Neuronal stem cell (in vitro differentiated cells): ENCODE results near the gene ZBTB7C.

Experiments
- DNase-seq: peaks from one replicate; pipeline ENCODE4 v3.0.0-alpha.2; 2013; ENCODE audit warnings: low spot score
- H2AFZ ChIP-seq: one replicate; pipeline ENCODE4 v1.6.1; 2013; ENCODE audit warnings: mild to moderate bottlenecking, low read length, inconsistent platforms
- H2AK5ac ChIP-seq: 2 replicates; pipeline ENCODE4 v1.6.1; 2013; ENCODE audit warnings: low read depth, mild to moderate bottlenecking, inconsistent platforms, low read length, moderate library complexity, mixed read lengths
- H2BK120ac ChIP-seq: 2 replicates; pipeline ENCODE4 v1.6.1; 2013; ENCODE audit warnings: low read depth, mild to moderate bottlenecking, inconsistent platforms, low read length, moderate library complexity, mixed read lengths
- H2BK12ac ChIP-seq: one replicate; pipeline ENCODE4 v1.6.1; 2013; ENCODE audit warnings: low read length, inconsistent platforms
- H2BK15ac ChIP-seq: 2 replicates; pipeline ENCODE4 v1.6.1; 2013; ENCODE audit warnings: mild to moderate bottlenecking, low read length, inconsistent platforms, mixed read lengths
- H2BK5ac ChIP-seq: one replicate; pipeline ENCODE4 v1.6.1; 2013; ENCODE audit warnings: inconsistent platforms, mild to moderate bottlenecking, low read length, moderate library complexity
- H3K14ac ChIP-seq: one replicate; pipeline ENCODE4 v1.6.1; 2013; ENCODE audit warnings: low read length, inconsistent platforms
- H3K18ac ChIP-seq: 2 replicates; pipeline ENCODE4 v1.6.1; 2013; ENCODE audit warnings: low read length, inconsistent platforms
- H3K23ac ChIP-seq: 2 replicates; pipeline ENCODE4 v1.6.1; 2013; ENCODE audit warnings: low read depth, mild to moderate bottlenecking, mixed read lengths, low read length, inconsistent platforms; ENCODE audit not compliant: poor library complexity
- H3K27ac ChIP-seq: replicated peaks from 3 replicates; pipeline ENCODE4 v1.5.1; 2013; ENCODE audit warnings: low read length, inconsistent platforms
- H3K27me3 ChIP-seq, 3 experiments: 2 replicates each; pipeline ENCODE4 v1.6.1; 2013; ENCODE audit warnings: low read length in 3 of 3, mild to moderate bottlenecking in 2 of 3, inconsistent platforms in 1 of 3, low read depth in 1 of 3, mixed read lengths in 1 of 3, moderate library complexity in 1 of 3; ENCODE audit not compliant: control insufficient read depth in 3 of 3, insufficient read depth in 3 of 3
- H3K36me3 ChIP-seq, 2 donors: replicated peaks in 1 of 2; 2 replicates each; pipeline ENCODE4 v1.6.1; 2013; ENCODE audit warnings: low read length in 2 of 2; ENCODE audit not compliant: control insufficient read depth in 2 of 2, insufficient read depth in 2 of 2
- H3K4ac ChIP-seq: 2 replicates; pipeline ENCODE4 v1.6.1; 2013; ENCODE audit warnings: inconsistent platforms, mild to moderate bottlenecking, low read length, moderate library complexity
- H3K4me1 ChIP-seq, 2 donors: 1 replicate in 1 of 2; 2 replicates in 1 of 2; pipeline ENCODE4 v1.6.1; 2013; ENCODE audit warnings: low read length in 2 of 2, low read depth in 1 of 2; ENCODE audit not compliant: control insufficient read depth in 2 of 2, insufficient read depth in 1 of 2
- H3K4me2 ChIP-seq: one replicate; pipeline ENCODE4 v1.6.1; 2013; ENCODE audit warnings: mild to moderate bottlenecking, low read length, inconsistent platforms; ENCODE audit not compliant: insufficient read depth, poor library complexity, severe bottlenecking
- H3K4me3 ChIP-seq, 2 donors: 2 replicates each; pipeline ENCODE4 v1.5.1; 2013; ENCODE audit warnings: low read length in 2 of 2, mild to moderate bottlenecking in 2 of 2, inconsistent platforms in 1 of 2, moderate library complexity in 1 of 2
- H3K79me1 ChIP-seq: one replicate; pipeline ENCODE4 v1.6.1; 2013; ENCODE audit warnings: low read depth, mild to moderate bottlenecking, inconsistent platforms, low read length, moderate library complexity
- H3K9ac ChIP-seq: one replicate; pipeline ENCODE4 v1.6.1; 2013; ENCODE audit warnings: mild to moderate bottlenecking, low read depth, low read length, inconsistent platforms; ENCODE audit not compliant: poor library complexity
- H3K9me3 ChIP-seq, 2 donors: replicated peaks in 1 of 2; 2 replicates each; pipeline versions ENCODE3 to v1.6.1; 2013; ENCODE audit warnings: low read length in 2 of 2, mild to moderate bottlenecking in 2 of 2, inconsistent platforms in 1 of 2, low read depth in 1 of 2, mixed read lengths in 1 of 2, moderate library complexity in 1 of 2; ENCODE audit not compliant: control insufficient read depth in 2 of 2, insufficient read depth in 1 of 2
- H4K8ac ChIP-seq: one replicate; pipeline ENCODE4 v1.6.1; 2013; ENCODE audit warnings: low read depth, mild to moderate bottlenecking, inconsistent platforms, low read length, moderate library complexity
- H4K91ac ChIP-seq: one replicate; pipeline ENCODE4 v1.6.1; 2013; ENCODE audit warnings: low read length, low read depth, mild to moderate bottlenecking, inconsistent platforms; ENCODE audit not compliant: poor library complexity
- WGBS, 2 donors: extraction: QIAGEN DNeasy Blood & Tissue Kit; methylation state at CpG; one replicate each; pipeline ENCODE4 v1.1.7; 2013; ENCODE audit warnings: missing lambda C conversion rate in 2 of 2, mixed read lengths in 1 of 2; ENCODE audit not compliant: insufficient read length in 2 of 2, insufficient replicate concordance in 1 of 2; ENCODE audit errors: extremely low coverage in 2 of 2; 5-methylcytosine and 5-hydroxymethylcytosine counted together

ZBTB7C gene

GRCh38 chr18:48213791-48214190 is 195.4 kb downstream of the ZBTB7C start:
- no peak overlapping the region for H3K4ac ChIP-seq
- H2BK120ac ChIP-seq = no peak overlapping the region
- H3K4me1 ChIP-seq = peaks cover 0 to 1% of the 10 kb centered on the region in 2 donors
- H2BK12ac ChIP-seq = no peak overlapping the region
- no peak overlapping the region for H3K23ac ChIP-seq
- H3K14ac ChIP-seq = no peak overlapping the region
- H3K9me3 ChIP-seq = peaks cover 0 to 5% of the 10 kb centered on the region in 2 donors
- WGBS, 2 donors = no CpG with 5 or more reads among the region's 9 CpGs
- no peak overlapping the region for H3K27ac ChIP-seq
- H3K79me1 ChIP-seq = no peaks in the 10 kb centered on the region
- no peak overlapping the region for H2AFZ ChIP-seq
- H4K8ac ChIP-seq = no peak overlapping the region
- H3K27me3 ChIP-seq = no peaks in the 10 kb centered on the region
- H3K4me3 ChIP-seq = peak overlapping the region in 1 of 2 donors; percentile 27
- no peak for DNase-seq
- H3K4me2 ChIP-seq = no peak overlapping the region
- H2AK5ac ChIP-seq = no peak overlapping the region
- H2BK15ac ChIP-seq = no peak overlapping the region
- H3K18ac ChIP-seq = no peak overlapping the region
- no peak overlapping the region for H3K9ac ChIP-seq
- H4K91ac ChIP-seq = no peak overlapping the region
- no peak overlapping the region for H2BK5ac ChIP-seq
- H3K36me3 ChIP-seq = no peaks in the 10 kb centered on the region

GRCh38 chr18:48208432-48209140 is 200.6 kb downstream of the ZBTB7C start:
- H2BK12ac ChIP-seq = no peak overlapping the region
- DNase-seq = no peak
- WGBS, 2 donors = no CpG with 5 or more reads among the region's 4 CpGs
- H3K14ac ChIP-seq = no peak overlapping the region
- H3K4ac ChIP-seq = no peak overlapping the region
- H3K18ac ChIP-seq = no peak overlapping the region
- H4K8ac ChIP-seq = no peak overlapping the region
- H3K4me2 ChIP-seq = no peak overlapping the region
- H3K79me1 ChIP-seq = no peaks in the 10 kb centered on the region
- peaks cover 0 to 1% of the 10 kb centered on the region in 2 donors for H3K9me3 ChIP-seq
- no peak overlapping the region for H2BK5ac ChIP-seq
- H2BK120ac ChIP-seq = no peak overlapping the region
- no peak overlapping the region for H4K91ac ChIP-seq
- no peaks in the 10 kb centered on the region for H3K36me3 ChIP-seq
- H3K27ac ChIP-seq = no peak overlapping the region
- H3K4me3 ChIP-seq = no peak overlapping the region
- no peak overlapping the region for H3K9ac ChIP-seq
- no peaks in the 10 kb centered on the region for H3K27me3 ChIP-seq
- no peak overlapping the region for H3K23ac ChIP-seq
- no peak overlapping the region for H2BK15ac ChIP-seq
- no peak overlapping the region for H2AK5ac ChIP-seq
- no peak overlapping the region for H2AFZ ChIP-seq
- H3K4me1 ChIP-seq = peaks cover 0 to 1% of the 10 kb centered on the region in 2 donors

- Histone ChIP-seq H4K8ac (no peak overlapping the region), H3K36me3 (no peaks in the 10 kb centered on the region), H3K18ac (no peak overlapping the region), H3K14ac (no peak overlapping the region), H3K4me2 (no peak overlapping the region), H3K9me3 (no peaks in the 10 kb centered on the region), H3K4me3 (no peak overlapping the region), H2BK5ac (no peak overlapping the region), H3K9ac (no peak overlapping the region), H2BK120ac (no peak overlapping the region), H2AFZ (no peak overlapping the region), H2BK12ac (no peak overlapping the region), H3K4me1 (peaks cover 0 to 1% of the 10 kb centered on the region in 2 donors), H2AK5ac (no peak overlapping the region), H3K27me3 (no peaks in the 10 kb centered on the region), H2BK15ac (no peak overlapping the region), H3K27ac (no peak overlapping the region), H3K4ac (no peak overlapping the region), H3K23ac (no peak overlapping the region), H4K91ac (no peak overlapping the region), H3K79me1 (no peaks in the 10 kb centered on the region)
- no CpG with 5 or more reads among the region's 2 CpGs for WGBS, 2 donors
- DNase-seq = no peak
Measured at GRCh38 chr18:48207733-48208132, 201.4 kb downstream of the ZBTB7C start.

GRCh38 chr18:48206887-48207286 is 202.3 kb downstream of the ZBTB7C start:
- Histone ChIP-seq H3K79me1 (no peaks in the 10 kb centered on the region), H3K9ac (no peak overlapping the region), H2BK5ac (no peak overlapping the region), H2AFZ (no peak overlapping the region), H3K23ac (no peak overlapping the region), H4K91ac (no peak overlapping the region), H2BK120ac (no peak overlapping the region), H3K18ac (no peak overlapping the region), H2AK5ac (no peak overlapping the region), H3K4ac (no peak overlapping the region), H4K8ac (no peak overlapping the region), H2BK12ac (no peak overlapping the region), H3K4me1 (peaks cover 0 to 3% of the 10 kb centered on the region in 2 donors), H3K14ac (no peak overlapping the region), H3K27ac (no peak overlapping the region), H3K27me3 (no peaks in the 10 kb centered on the region), H3K4me3 (no peak overlapping the region), H3K4me2 (no peak overlapping the region), H3K36me3 (no peaks in the 10 kb centered on the region), H2BK15ac (no peak overlapping the region), H3K9me3 (no peaks in the 10 kb centered on the region)
- DNase-seq = no peak
- no CpG with 5 or more reads among the region's 4 CpGs for WGBS, 2 donors
